PC-3 (cell line): ENCODE measurements around the gene FYN.

ENCODE experiments used
- CTCF ChIP-seq: fragments of 300-600 bp; sonication (generic); conservative IDR thresholded peaks from 2 replicates; pipeline ENCODE4 v1.5.1; 2017; ENCODE audit warnings: antibody characterized with exemption, low read depth, mild to moderate bottlenecking, low read length
- EZH2 ChIP-seq: fragments of 300-600 bp; sonication (generic); IDR thresholded peaks from one replicate; pipeline ENCODE4 v1.6.1; 2017; ENCODE audit warnings: antibody characterized with exemption, mild to moderate bottlenecking, low read length; ENCODE audit not compliant: unreplicated experiment
- EZH2phosphoT487 ChIP-seq: fragments of 300-600 bp; sonication (generic); IDR thresholded peaks from 2 replicates; pipeline ENCODE4 v1.6.1; 2018; ENCODE audit warnings: mild to moderate bottlenecking, antibody characterized with exemption, low read length, borderline replicate concordance

DNA sequence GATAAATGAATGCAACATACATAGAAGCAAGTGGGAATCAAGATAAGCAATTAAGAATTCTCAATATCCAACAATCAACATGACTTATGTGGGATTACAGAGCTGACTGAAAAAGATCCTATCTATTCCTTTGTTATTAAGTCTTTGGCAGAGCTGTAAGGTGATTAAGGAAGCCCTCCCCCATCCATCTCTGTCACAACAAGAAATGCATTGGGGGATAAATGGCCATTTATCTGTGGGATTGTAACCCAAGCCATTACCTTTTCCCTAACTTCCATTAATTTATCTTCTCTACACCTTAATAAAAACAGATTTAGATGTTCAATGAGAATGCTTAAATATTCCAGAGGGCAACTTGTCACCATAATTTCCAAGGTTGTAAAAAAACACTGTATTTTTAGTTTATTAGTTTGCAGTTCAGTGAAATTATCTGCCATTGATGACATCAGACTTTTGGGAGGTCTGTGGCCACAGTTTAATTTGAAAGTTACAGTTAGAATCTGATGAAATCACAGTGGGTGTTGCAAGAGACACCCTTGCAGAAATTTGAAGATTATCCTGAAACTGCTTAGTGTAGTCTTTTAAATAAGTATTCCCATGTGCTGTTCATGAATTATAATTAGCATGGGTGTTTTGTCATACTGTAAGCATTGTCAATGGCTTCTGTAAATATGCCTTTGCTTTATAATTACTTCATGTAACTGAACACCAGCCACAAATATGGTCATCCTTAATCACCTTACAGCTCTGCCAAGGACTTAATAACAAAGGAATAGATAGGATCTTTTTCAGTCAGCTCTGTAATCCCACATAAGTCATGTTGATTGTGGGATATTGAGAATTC is 49.4 kb upstream of the FYN start:
- TF ChIP-seq CTCF (no peak), EZH2phosphoT487 (no peak), EZH2 (no peak)
